HG02981 (cell line): ENCODE measurements around the gene FHOD3.

Experiments used
- ATAC-seq: cut with Tn5 transposase; IDR thresholded peaks from one replicate; pipeline ENCODE4 v1.9.1; 2021; ENCODE audit warnings: mild to moderate bottlenecking, moderate library complexity; ENCODE audit not compliant: unreplicated experiment

Gene FHOD3

GRCh38 chr18:36378205-36378604, 80.7 kb downstream of the FHOD3 start:
- no peak for ATAC-seq

- no peak for ATAC-seq
Observed at GRCh38 chr18:36379435-36379984, 82.0 kb downstream of the FHOD3 start.

GRCh38 chr18:36380173-36380827, 82.8 kb downstream of the FHOD3 start:
- ATAC-seq = no peak

DNA sequence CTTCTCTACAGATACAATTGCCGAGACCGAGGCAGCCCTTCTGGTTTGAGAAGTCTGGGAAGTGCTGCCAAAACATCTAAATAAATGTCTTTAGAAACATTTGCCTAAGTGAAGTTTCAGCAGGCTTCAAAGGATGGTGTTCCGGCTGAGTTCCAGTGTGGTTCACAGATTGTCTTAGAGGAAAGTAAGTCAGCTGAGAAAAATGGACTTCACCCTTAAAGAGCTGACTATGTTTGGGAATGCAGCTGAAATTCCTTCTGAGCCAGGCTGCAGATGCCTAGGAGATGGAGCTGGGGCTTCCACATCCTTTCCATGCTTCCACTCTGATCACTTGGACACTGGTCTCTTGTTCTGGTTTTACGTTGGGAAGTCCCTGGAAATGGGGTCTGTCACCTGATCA, 83.6 kb downstream of the FHOD3 start:
- no peak for ATAC-seq

DNA sequence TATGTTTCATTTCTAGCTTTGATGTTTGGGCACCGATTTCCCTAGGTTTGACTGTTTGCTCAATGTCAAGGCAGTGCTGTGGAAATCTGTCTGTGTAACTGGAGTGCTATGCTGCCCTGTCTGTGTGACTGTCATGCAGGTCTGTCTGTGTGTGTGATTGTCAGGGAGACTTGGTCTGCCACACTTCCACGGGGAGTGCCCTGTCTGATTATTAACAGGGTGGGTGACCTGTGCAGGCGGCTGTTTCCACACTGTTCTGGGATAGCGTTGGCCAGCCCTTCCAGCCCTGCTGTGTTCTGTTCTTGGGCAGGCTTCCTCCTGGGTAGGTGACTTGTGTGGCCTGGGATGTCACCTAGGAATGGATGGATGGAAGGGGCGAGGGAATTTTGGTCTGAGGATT, 85.3 kb downstream of the FHOD3 start:
- ATAC-seq = no peak

DNA sequence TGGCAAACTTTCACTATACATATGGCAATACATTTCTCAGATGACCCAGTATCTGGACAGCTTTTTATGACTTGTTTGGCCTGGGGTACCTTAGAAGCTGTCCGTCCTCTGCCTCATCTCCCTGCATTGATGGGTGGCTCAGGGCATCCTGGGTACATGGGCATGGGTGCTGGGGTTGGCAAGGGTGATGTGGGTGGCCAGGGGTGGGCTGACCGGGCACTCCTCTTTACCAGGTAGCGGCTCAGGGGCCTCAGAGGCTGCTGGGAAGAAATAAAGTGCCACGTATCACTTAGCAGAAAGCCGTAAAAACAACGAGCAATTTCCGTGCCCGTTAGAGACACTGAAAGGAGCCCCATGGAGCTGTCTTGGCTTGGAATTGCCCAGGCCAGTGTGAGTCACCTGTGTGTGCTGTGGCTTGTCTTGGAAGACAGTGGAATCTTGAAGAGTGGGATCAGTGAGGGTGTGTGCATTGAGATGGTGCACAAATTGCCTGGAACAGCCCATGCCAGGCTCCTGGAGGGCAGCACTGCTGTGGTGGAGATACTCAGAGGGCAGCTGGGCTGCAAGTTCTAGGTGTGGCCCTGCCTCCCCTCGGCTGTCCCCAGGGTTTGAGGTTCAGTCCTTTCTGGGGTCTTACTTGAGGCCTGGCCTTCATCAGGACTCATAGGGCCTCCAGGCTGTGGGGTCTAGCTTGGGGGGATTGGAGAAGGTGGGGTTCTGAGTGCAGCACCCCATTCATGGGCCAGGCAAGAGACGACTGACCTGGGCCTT, 88.8 kb downstream of the FHOD3 start:
- no peak for ATAC-seq

DNA sequence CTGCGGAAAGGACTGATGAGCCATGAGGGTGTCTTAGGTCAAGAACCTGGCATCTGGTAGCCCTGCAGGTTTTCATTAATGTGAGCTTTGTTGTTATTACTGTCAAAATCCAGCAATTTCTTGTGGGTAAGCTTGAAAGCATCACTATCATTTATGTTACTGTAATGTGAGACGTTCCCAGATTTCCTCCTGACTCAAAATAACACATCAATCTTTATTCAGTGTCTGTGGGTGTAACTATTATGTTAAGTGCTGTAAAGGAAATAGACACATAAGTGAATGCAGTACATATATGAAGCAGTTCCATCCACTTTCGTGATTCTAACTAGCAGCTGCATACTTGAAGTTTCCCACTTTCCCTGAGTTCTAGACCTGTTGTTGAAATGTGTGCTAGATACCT, 89.8 kb downstream of the FHOD3 start:
- ATAC-seq = no peak

DNA sequence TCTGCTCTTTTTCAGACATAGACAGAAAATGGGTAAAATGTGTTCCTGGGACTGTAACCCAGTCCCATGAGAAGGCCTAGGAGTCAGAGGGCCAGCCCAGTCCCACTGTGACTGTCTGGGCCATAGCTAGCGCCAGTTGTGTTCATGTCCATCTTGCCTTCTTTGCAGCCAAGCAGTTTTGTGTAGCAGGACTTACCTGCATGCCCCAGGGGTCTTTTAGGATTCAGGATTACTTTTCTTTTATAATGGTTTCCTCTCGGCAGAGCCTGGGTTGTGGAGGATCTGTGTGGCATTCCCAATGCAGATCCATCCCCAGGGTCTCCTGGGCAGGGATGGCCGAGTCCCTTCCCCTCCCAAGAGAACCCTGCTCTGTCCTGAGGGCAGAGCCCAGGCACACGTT, 90.8 kb downstream of the FHOD3 start:
- no peak for ATAC-seq

- ATAC-seq = no peak
Observed at GRCh38 chr18:36389027-36389426, 91.5 kb downstream of the FHOD3 start.

DNA sequence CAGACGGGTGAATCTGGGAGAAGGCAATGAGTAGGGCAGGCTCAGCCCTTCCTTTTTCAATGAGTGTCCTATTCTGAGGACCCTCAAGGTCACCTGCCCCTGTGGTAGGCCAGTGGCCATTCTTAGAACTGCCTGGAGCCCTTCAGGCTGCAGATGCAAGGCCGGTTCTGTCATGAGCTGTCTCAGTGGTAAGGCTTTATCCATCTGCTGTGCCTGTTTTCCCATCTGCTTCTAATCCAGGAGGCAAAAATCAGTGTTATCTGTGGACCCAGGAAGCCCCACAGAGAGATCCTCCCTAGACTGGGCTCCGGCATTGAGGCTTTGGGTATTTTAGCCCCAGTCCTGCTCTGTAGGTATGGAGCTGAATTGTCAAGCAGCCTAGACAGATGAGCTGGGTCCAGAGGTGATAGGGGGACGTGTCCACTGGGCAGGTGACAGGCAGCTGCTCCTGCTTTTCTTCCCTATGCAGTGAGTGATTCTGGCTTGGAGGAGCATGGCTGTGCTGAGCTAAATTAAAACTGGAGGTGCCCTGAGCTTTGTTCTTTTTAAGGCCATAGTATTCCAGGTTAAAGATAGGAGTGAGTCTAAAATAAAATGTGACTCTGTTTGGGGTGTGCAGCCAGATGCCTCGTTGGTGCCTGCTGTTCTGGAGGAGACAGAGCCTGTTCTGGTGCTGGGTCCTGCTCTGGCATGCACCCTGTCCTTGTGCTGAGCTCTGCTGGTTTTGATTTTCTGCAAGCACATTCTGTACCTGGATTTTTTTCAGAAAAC, 92.5 kb downstream of the FHOD3 start:
- no peak for ATAC-seq

DNA sequence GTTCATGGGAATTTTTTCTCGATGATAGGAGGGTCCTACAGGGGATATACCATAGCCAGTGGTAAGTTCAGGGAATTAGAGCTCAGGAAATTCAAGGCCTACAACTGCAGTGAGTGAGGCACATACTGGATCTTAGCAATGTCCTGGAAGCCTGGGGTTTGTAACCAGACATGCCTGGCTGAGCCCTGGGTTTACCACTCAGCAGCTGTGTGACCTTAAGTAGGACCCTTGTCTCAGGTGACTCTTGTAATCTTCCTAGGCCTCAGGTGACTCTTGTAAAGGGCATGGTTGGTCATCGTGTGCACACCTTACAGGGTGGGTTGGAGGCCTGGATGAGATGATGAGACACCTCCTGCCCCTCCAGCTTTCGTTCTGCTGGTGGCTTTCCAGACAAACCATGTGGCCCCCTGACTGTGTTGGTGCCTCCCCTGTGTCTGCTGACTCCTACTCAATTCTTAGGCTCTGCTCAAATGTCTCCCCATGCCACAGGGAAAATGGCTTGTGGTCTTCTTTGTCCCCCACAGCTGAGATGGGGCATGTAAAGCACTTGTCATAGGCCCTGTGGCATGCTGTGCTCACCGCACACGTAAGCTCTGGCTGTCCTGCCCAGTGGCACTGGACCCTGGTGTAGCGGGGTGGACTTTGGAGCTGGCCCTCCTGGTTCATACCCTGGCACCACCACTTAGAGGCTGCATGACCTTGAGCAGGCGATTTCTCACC, 94.1 kb downstream of the FHOD3 start:
- ATAC-seq = no peak

GRCh38 chr18:36392164-36392978, 94.9 kb downstream of the FHOD3 start:
- ATAC-seq = no peak

GRCh38 chr18:36392979-36393287, 95.4 kb downstream of the FHOD3 start:
- no peak for ATAC-seq

- no peak for ATAC-seq
Observed at GRCh38 chr18:36394486-36394885, 97.0 kb downstream of the FHOD3 start.

- no peak for ATAC-seq
Observed at GRCh38 chr18:36396190-36396589, 98.7 kb downstream of the FHOD3 start.

DNA sequence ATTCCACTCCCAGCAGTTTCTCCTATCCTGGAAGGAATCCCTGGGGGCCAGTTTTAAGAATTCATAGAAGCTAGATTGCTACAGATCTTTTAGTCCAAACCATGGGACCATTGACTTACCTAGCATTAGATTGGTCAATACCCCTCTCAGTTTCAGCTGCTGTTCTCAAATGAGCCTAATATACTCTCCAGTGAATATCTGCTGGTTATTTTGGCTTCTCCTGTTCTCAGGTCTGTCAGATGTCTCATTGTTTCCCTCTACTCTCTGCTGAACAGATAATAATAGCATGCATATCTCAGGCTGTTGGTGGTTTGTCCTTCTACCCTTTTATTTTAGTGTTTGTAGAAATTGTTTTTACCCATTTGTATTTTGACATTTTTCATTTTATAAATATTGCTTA, 99.5 kb downstream of the FHOD3 start:
- no peak for ATAC-seq

- no peak for ATAC-seq
Observed at GRCh38 chr18:36398419-36398818, 100.9 kb downstream of the FHOD3 start.

DNA sequence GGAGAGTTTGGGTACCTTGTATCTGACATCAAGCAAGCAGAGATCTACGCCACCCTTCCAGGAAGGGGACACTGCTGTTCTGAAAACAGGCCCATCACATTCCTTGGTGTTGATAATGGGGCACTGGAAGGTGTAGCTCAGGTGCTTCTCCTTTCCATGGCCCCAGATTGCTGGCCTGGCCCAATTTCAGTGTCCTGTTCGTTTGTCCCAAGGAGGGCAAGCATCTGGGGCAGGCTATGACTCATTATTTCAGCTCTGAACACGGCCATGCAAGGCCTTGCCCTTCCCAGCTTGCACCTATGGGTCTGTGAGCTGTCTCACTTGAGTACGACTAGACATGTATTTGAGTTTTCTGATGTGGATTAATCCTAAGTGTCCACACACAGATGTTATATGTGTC, 101.5 kb downstream of the FHOD3 start:
- ATAC-seq = no peak

DNA sequence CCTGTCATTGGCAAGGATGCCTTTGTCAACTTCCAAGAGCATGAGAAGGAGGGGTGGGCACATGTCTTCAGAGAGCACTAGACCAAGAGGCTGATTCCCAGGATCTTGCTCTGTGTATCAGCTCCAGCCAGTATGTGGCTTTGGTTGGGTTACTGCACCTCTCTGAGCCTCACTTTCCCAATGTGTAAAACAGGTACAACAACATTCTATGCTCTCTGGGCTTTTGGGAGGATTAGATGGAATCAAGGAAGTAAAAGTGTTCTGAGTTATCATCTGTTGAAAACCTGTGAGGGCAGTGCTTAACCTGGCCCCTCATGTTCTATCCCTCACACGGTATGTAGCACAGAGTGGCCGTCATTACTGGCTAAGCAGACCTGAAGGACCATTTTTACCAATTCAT, 103.9 kb downstream of the FHOD3 start:
- ATAC-seq = no peak

DNA sequence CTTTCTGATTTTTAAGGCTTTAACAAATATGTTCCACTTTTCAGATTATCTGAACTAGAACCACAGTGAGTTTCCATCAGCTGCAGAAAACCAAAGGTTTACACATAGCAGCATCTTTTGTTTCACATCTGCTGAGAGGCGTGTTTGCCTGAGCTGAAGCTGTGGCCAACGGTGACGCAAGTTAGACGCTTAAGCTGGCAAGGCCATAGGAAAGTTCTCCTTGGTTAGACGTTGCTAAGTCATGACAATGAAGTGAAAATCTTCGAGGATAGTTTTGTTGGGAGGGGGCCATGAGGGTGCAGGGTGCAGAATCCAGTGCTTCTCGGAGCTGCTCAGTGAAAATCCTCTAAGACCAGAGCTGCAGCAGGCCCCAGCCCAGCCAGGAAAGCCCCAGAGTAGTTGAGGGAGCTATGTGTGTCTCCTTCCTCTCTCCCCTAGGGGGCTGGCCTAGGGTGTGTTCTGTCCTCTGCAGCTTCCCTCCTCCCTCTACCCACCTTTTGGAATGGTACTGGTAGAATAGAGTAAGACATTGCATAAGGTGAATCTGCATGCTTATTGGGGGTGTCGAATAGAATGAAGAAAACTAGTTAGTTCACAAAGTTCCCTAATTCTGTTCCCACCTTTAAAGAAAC, 105.4 kb downstream of the FHOD3 start:
- ATAC-seq = no peak
